Measurements from ENCODE around the gene TYSND1.

The TYSND1 gene

GRCh38 chr10:70098271-70098670 is 48.2 kb downstream of the TYSND1 start:
- DNase-seq (ENCODE audit: extremely low read depth, low read depth), result no peak
- TF ChIP-seq CTCF (IDR thresholded peaks at IDR 0.05; ENCODE audit: low read depth, low read length), result no peak

GRCh38 chr10:70097459-70097858 is 49.0 kb downstream of the TYSND1 start:
- no peak for DNase-seq (ENCODE audit: extremely low read depth, low read depth)
- TF ChIP-seq CTCF (IDR thresholded peaks at IDR 0.05; ENCODE audit: low read depth, low read length), result no peak

GRCh38 chr10:70096705-70097420 is 49.6 kb downstream of the TYSND1 start:
- no peak for DNase-seq (ENCODE audit: extremely low read depth, low read depth)
- TF ChIP-seq CTCF (IDR thresholded peaks at IDR 0.05; ENCODE audit: low read depth, low read length), result no peak

GRCh38 chr10:70096016-70096704 is 50.3 kb downstream of the TYSND1 start:
- DNase-seq (ENCODE audit: extremely low read depth, low read depth), result no peak
- TF ChIP-seq CTCF (IDR thresholded peaks at IDR 0.05; ENCODE audit: low read depth, low read length), result no peak

- no peak for DNase-seq (ENCODE audit: extremely low read depth, low read depth)
Observed at GRCh38 chr10:70094250-70094649, 52.2 kb downstream of the TYSND1 start.

GRCh38 chr10:70093335-70093944 is 53.1 kb downstream of the TYSND1 start:
- no peak for TF ChIP-seq CTCF (IDR thresholded peaks at IDR 0.05; ENCODE audit: low read depth, low read length)
- no peak for DNase-seq (ENCODE audit: extremely low read depth, low read depth)

More at GRCh38 chr10:70094250-70094649, 52.2 kb downstream of the TYSND1 start:
- no peak for TF ChIP-seq CTCF (IDR thresholded peaks at IDR 0.05; ENCODE audit: low read depth, low read length)

GRCh38 chr10:70092389-70092718 is 54.1 kb downstream of the TYSND1 start:
- DNase-seq (ENCODE audit: extremely low read depth, low read depth), result no peak
- no peak for TF ChIP-seq CTCF (IDR thresholded peaks at IDR 0.05; ENCODE audit: low read depth, low read length)

Data from AG09319 (cell line).